HFFc6 (cell line): Measurements from ENCODE around the gene PCCA. TPM values are rescaled to one million over a fixed set of nuclear protein-coding genes. Genes with fewer than 3 reads are reported as not detected.
A peak's percentile ranks its signal among the peaks of the same experiment; 100 is the strongest.

Experiments used
- DNase-seq: peaks from one replicate; pipeline ENCODE4 v3.0.0-alpha.2; 2018
- H3K27ac Mint-ChIP-seq: 2 replicates; pipeline ENCODE4 v1.8.0; 2020; ENCODE audit warnings: mild to moderate bottlenecking, mixed read lengths
- H3K27me3 Mint-ChIP-seq: 2 replicates; pipeline ENCODE4 v1.8.0; 2021; ENCODE audit warnings: mild to moderate bottlenecking, moderate library complexity, mixed read lengths; ENCODE audit not compliant: insufficient read depth
- H3K36me3 Mint-ChIP-seq: 2 replicates; pipeline ENCODE4 v1.8.0; 2021; ENCODE audit warnings: low read depth, mixed read lengths
- H3K4me1 Mint-ChIP-seq: 2 replicates; pipeline ENCODE4 v1.8.0; 2020; ENCODE audit warnings: low read depth, mixed read lengths
- H3K4me3 Mint-ChIP-seq: 2 replicates; pipeline ENCODE4 v1.8.0; 2020; ENCODE audit warnings: mild to moderate bottlenecking, moderate library complexity, mixed read lengths
- H3K9me3 Mint-ChIP-seq: 2 replicates; pipeline ENCODE4 v1.8.0; 2020; ENCODE audit warnings: mild to moderate bottlenecking, mixed read lengths
- CTCF ChIP-seq: fragments of 200-600 bp; sonication (generic); IDR thresholded peaks from 2 replicates; pipeline ENCODE4 v1.5.0; 2021; ENCODE audit warnings: antibody characterized with exemption, mild to moderate bottlenecking
- total RNA-seq, 6 experiments: library from RNA; stranded (reverse); fragmentation: NEBNext Ultra II Directional; extraction: Animal tissue kit (Norgen Biotek cat#: 25700); gene quantifications; 2 replicates in 1 of 6; 3 replicates in 5 of 6; pipeline ENCODE4 v1.2.3, GENCODE V29; 2021

The PCCA gene
- total RNA-seq, 6 experiments from 2014 or later, result 12.9 to 16.9 (median 14.7) TPM

GRCh38 chr13:100392709-100393630 lies 304.1 kb downstream of the PCCA start:
- no peaks in the 10 kb centered on the region for H3K9me3 Mint-ChIP-seq
- H3K36me3 Mint-ChIP-seq, result peaks cover 5% of the 10 kb centered on the region
- H3K4me1 Mint-ChIP-seq, result no peaks in the 10 kb centered on the region; the same call in 1 of the 2 replicates
- no peak for TF ChIP-seq CTCF
- no peaks in the 10 kb centered on the region for H3K27me3 Mint-ChIP-seq
- H3K27ac Mint-ChIP-seq, result no peak overlapping the region
- DNase-seq, result peak; percentile 98
- H3K4me3 Mint-ChIP-seq, result peak overlapping the region; percentile 87

- TF ChIP-seq CTCF, result no peak
- Mint-ChIP-seq H3K27me3 (no peaks in the 10 kb centered on the region), H3K4me1 (no peaks in the 10 kb centered on the region; the same call in 1 of the 2 replicates), H3K4me3 (peak overlapping the region; percentile 87), H3K9me3 (no peaks in the 10 kb centered on the region), H3K36me3 (peaks cover 5% of the 10 kb centered on the region), H3K27ac (no peak overlapping the region)
- peak; percentile 89 for DNase-seq
Measured at GRCh38 chr13:100394005-100394695, 305.3 kb downstream of the PCCA start.

GRCh38 chr13:100395698-100396373 lies 306.9 kb downstream of the PCCA start:
- no peaks in the 10 kb centered on the region for H3K27me3 Mint-ChIP-seq
- H3K27ac Mint-ChIP-seq, result no peak overlapping the region; the same call in 1 of the 2 replicates
- no peak overlapping the region for H3K4me3 Mint-ChIP-seq
- H3K9me3 Mint-ChIP-seq, result no peaks in the 10 kb centered on the region
- DNase-seq, result no peak
- H3K4me1 Mint-ChIP-seq, result no peaks in the 10 kb centered on the region; the same call in 1 of the 2 replicates
- peaks cover 12% of the 10 kb centered on the region for H3K36me3 Mint-ChIP-seq
- TF ChIP-seq CTCF, result no peak

- Mint-ChIP-seq H3K27ac (no peak overlapping the region), H3K9me3 (no peaks in the 10 kb centered on the region), H3K4me1 (no peaks in the 10 kb centered on the region; the same call in 1 of the 2 replicates)
Measured at GRCh38 chr13:100396776-100397175, 307.9 kb downstream of the PCCA start.

More at GRCh38 chr13:100396776-100397175, 307.9 kb downstream of the PCCA start:
- DNase-seq, result no peak
- TF ChIP-seq CTCF, result no peak
- H3K27me3 Mint-ChIP-seq, result no peaks in the 10 kb centered on the region
- H3K4me3 Mint-ChIP-seq, result no peak overlapping the region
- peaks cover 12% of the 10 kb centered on the region for H3K36me3 Mint-ChIP-seq
